Sciatic nerve (tissue), 2 donors: ENCODE results near the gene ARHGEF40. TPM values are rescaled to one million over a fixed set of nuclear protein-coding genes. Genes with fewer than 3 reads are reported as not detected.

ENCODE experiments used
- ATAC-seq: fragments of 200-7000 bp; cut with Tn5 transposase; one replicate; pipeline ENCODE4 v1.9.1; 2020; ENCODE audit warnings: mild to moderate bottlenecking, moderate library complexity
- DNase-seq: peaks from one replicate; pipeline ENCODE4 v3.0.0-alpha.2; 2020; ENCODE audit warnings: low spot score
- intact Hi-C: fragments of 100-400 bp; cut with DNase I; formaldehyde crosslinking; loops from one replicate; pipeline ENCODE4 v1.14.2; 2022
- total RNA-seq: library from RNA; stranded (reverse); fragmentation: NEBNext Ultra II Directional; extraction: Animal tissue kit (Norgen Biotek cat#: 25700); gene quantifications from one replicate; pipeline ENCODE4 v1.2.1, GENCODE V29; 2021
- donor health status: DM: no; HTN: no; CAD: no.
- donor health status: DM: no; HTN: no; CAD: no.

The ARHGEF40 gene
- total RNA-seq, 1 donor from 2014 or later, result 91.1 TPM

- DNase-seq (peak; percentile 97), ATAC-seq (peak; percentile 97)
- intact Hi-C loops, result no loop called here
Observed at GRCh38 chr14:21103710-21104447, 33.8 kb downstream of the ARHGEF40 start.

GRCh38 chr14:21104448-21105060 lies 34.5 kb downstream of the ARHGEF40 start:
- ATAC-seq (peak; percentile 83), DNase-seq (peak; percentile 85)
- intact Hi-C loops, result no loop called here

- DNase-seq (no peak), ATAC-seq (no peak)
- intact Hi-C loops, result no loop called here
Observed at GRCh38 chr14:21105095-21105494, 35.0 kb downstream of the ARHGEF40 start.

GRCh38 chr14:21106176-21106497 lies 36.0 kb downstream of the ARHGEF40 start:
- intact Hi-C loops, result no loop called here
- no peak for ATAC-seq
- no peak for DNase-seq

- ATAC-seq (no peak), DNase-seq (peak; percentile 88)
- intact Hi-C loops, result no loop called here
Observed at GRCh38 chr14:21106498-21107282, 36.6 kb downstream of the ARHGEF40 start.

- DNase-seq (no peak), ATAC-seq (no peak)
- intact Hi-C loops, result no loop called here
Observed at GRCh38 chr14:21107283-21107800, 37.2 kb downstream of the ARHGEF40 start.

- ATAC-seq, result no peak
- intact Hi-C loops, result no loop called here
- DNase-seq, result no peak
Observed at GRCh38 chr14:21108791-21109190, 38.7 kb downstream of the ARHGEF40 start.

GRCh38 chr14:21109377-21110138 lies 39.5 kb downstream of the ARHGEF40 start:
- no peak for ATAC-seq
- intact Hi-C loops, result no loop called here
- DNase-seq, result no peak

- ATAC-seq (no peak), DNase-seq (no peak)
- intact Hi-C loops, result no loop called here
Observed at GRCh38 chr14:21112255-21112654, 42.2 kb downstream of the ARHGEF40 start.

GRCh38 chr14:21113369-21113768 lies 43.3 kb downstream of the ARHGEF40 start:
- DNase-seq (no peak), ATAC-seq (no peak)
- intact Hi-C loops, result no loop called here

- intact Hi-C loops, result no loop called here
- no peak for DNase-seq
- no peak for ATAC-seq
Observed at GRCh38 chr14:21118933-21119332, 48.8 kb downstream of the ARHGEF40 start.

GRCh38 chr14:21120686-21121085 lies 50.6 kb downstream of the ARHGEF40 start:
- no peak for DNase-seq
- intact Hi-C loops, result no loop called here
- no peak for ATAC-seq

- intact Hi-C loops, result no loop called here
- no peak for ATAC-seq
Observed at GRCh38 chr14:21121122-21121521, 51.0 kb downstream of the ARHGEF40 start.

GRCh38 chr14:21123429-21123828 lies 53.3 kb downstream of the ARHGEF40 start:
- no peak for DNase-seq
- intact Hi-C loops, result no loop called here
- no peak for ATAC-seq

More at GRCh38 chr14:21121122-21121521, 51.0 kb downstream of the ARHGEF40 start:
- DNase-seq, result no peak

- no peak for ATAC-seq
- DNase-seq, result no peak
- intact Hi-C loops, result no loop called here
Observed at GRCh38 chr14:21133901-21134300, 63.8 kb downstream of the ARHGEF40 start.

- intact Hi-C loops, result no loop called here
Observed at GRCh38 chr14:21136024-21136423, 65.9 kb downstream of the ARHGEF40 start.

More at GRCh38 chr14:21136024-21136423, 65.9 kb downstream of the ARHGEF40 start:
- DNase-seq (no peak), ATAC-seq (no peak)
